Transverse colon (tissue), 3 donors: ENCODE results near the gene B4GALT2.

ENCODE experiments used
- POLR2A ChIP-seq: fragments of 450-650 bp; IDR thresholded peaks from one replicate; pipeline ENCODE4 v1.6.1; 2016; ENCODE audit warnings: antibody characterized with exemption, mild to moderate bottlenecking, moderate library complexity
- POLR2AphosphoS5 ChIP-seq, 3 donors: sonication (generic); formaldehyde crosslinking; IDR thresholded peaks; one replicate each; pipeline ENCODE4 v1.6.1; 2016; ENCODE audit warnings: antibody characterized with exemption in 3 of 3

DNA sequence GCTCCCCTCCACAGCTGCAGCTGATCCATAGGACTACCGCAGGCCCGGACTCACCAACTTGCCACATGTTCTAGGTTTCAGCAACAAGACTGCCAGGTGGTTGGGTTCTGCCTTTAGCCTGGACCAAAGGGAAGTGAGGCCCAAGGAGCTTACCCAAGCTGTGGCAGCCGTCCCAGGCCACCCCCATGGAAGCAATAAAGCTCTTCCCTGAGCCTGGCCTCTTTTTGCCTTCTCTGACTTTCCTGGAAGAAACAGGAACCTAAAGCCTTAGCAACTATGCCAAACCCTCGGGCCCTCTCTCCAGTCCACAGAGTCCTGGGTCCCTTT lies 48.1 kb upstream of the B4GALT2 start:
- no peak for TF ChIP-seq POLR2AphosphoS5 (IDR thresholded peaks at IDR 0.05)
- no peak for TF ChIP-seq POLR2A
